Keratinocyte (primary cell): ENCODE results near the gene ADAMTS6. TPM values are rescaled to one million over a fixed set of nuclear protein-coding genes. Genes with fewer than 3 reads are reported as not detected.

Source experiments
- DNase-seq: peaks from one replicate; pipeline ENCODE4 v3.0.0-alpha.2; 2011; ENCODE audit warnings: low read depth, missing footprints, low spot score
- FAIRE-seq: peaks from 2 replicates; lab custom pipeline; 2011; peaks lifted over from hg19 to GRCh38; lab: Jason Lieb, UNC
- H2AFZ ChIP-seq: 2 replicates; pipeline ENCODE4 v1.6.0; 2012; ENCODE audit warnings: low read length, control low read depth, inconsistent platforms; ENCODE audit not compliant: control insufficient read depth
- H3K27ac ChIP-seq: 2 replicates; pipeline ENCODE4 v1.5.1; 2011; ENCODE audit warnings: low read length; ENCODE audit not compliant: control insufficient read depth, insufficient read depth
- H3K27me3 ChIP-seq: 3 replicates; pipeline ENCODE4 v1.6.0; 2011; ENCODE audit warnings: low read length; ENCODE audit not compliant: control insufficient read depth, insufficient read depth; ENCODE audit errors: extremely low read depth
- H3K36me3 ChIP-seq, 2 experiments: 2 replicates in 1 of 2; 3 replicates in 1 of 2; pipeline ENCODE4 v1.5.1; 2011; ENCODE audit warnings: low read length in 2 of 2, mild to moderate bottlenecking in 1 of 2; ENCODE audit not compliant: control insufficient read depth in 2 of 2, insufficient read depth in 2 of 2; ENCODE audit errors: extremely low read depth in 1 of 2
- H3K4me1 ChIP-seq: 3 replicates; pipeline ENCODE4 v1.5.1; 2011; ENCODE audit warnings: low read length; ENCODE audit not compliant: control insufficient read depth, insufficient read depth; ENCODE audit errors: extremely low read depth
- H3K4me2 ChIP-seq: 3 replicates; pipeline ENCODE4 v1.6.0; 2011; ENCODE audit warnings: low read depth, low read length; ENCODE audit not compliant: control insufficient read depth, insufficient read depth; ENCODE audit errors: extremely low read depth
- H3K4me3 ChIP-seq, 3 experiments: fragments of 200-600 bp in 1 of 3; sonication (generic) in 1 of 3; 2 replicates in 2 of 3; 3 replicates in 1 of 3; pipeline ENCODE4 v1.5.1; 2011 to 2016; ENCODE audit warnings: low read length in 3 of 3, mild to moderate bottlenecking in 3 of 3, control low read depth in 2 of 3, inconsistent platforms in 1 of 3, low read depth in 1 of 3, mixed read lengths in 1 of 3, mixed run types in 1 of 3, moderate library complexity in 1 of 3; ENCODE audit not compliant: control insufficient read depth in 2 of 3, insufficient read depth in 2 of 3; ENCODE audit errors: extremely low read depth in 1 of 3
- H3K79me2 ChIP-seq: 2 replicates; pipeline ENCODE4 v1.6.0; 2012; ENCODE audit warnings: low read length; ENCODE audit not compliant: control insufficient read depth, insufficient read depth
- H3K9ac ChIP-seq: 3 replicates; pipeline ENCODE4 v1.6.0; 2011; ENCODE audit warnings: low read length; ENCODE audit not compliant: control insufficient read depth, insufficient read depth; ENCODE audit errors: extremely low read depth
- H3K9me1 ChIP-seq: 3 replicates; pipeline ENCODE4 v1.6.0; 2011; ENCODE audit warnings: low read length; ENCODE audit not compliant: control insufficient read depth, insufficient read depth; ENCODE audit errors: extremely low read depth
- H3K9me3 ChIP-seq: 2 replicates; pipeline ENCODE4 v1.5.1; 2012; ENCODE audit warnings: low read depth, low read length; ENCODE audit not compliant: control insufficient read depth
- H4K20me1 ChIP-seq: 3 replicates; pipeline ENCODE4 v1.6.0; 2011; ENCODE audit warnings: low read length; ENCODE audit not compliant: control insufficient read depth, insufficient read depth; ENCODE audit errors: extremely low read depth
- EZH2 ChIP-seq: IDR thresholded peaks from one replicate; pipeline ENCODE4 v1.6.1; 2012; ENCODE audit warnings: inconsistent platforms, mild to moderate bottlenecking, low read length, moderate library complexity
- dilution Hi-C: fragments of 300-500 bp; cut with MboI; formaldehyde crosslinking; loops from one replicate; pipeline ENCODE4 v1.7.0; 2020; ENCODE audit warnings: low sequenced_read_pairs; ENCODE audit not compliant: extremely low pct_ligation_motif_present
- polyA plus RNA-seq, 5 experiments: library from polyadenylated mRNA; depleted of rRNA in 3 of 5; stranded (reverse) in 3 of 5; stranded (forward) in 1 of 5; unstranded in 1 of 5; fragments of >200 nt; gene quantifications; 1 replicate in 1 of 5; 2 replicates in 3 of 5; 3 replicates in 1 of 5; pipeline versions ENCODE4 v1.2.1 to v1.2.3, GENCODE V29; 2011 to 2012; ENCODE audit warnings: missing spikeins in 2 of 5, low read depth in 1 of 5, low replicate concordance in 1 of 5
- TF ChIP-seq, protein P1 (sequence below), 3 experiments: IDR thresholded peaks in 1 of 3; conservative IDR thresholded peaks in 1 of 3; optimal IDR thresholded peaks in 1 of 3; 2 replicates in 2 of 3; 3 replicates in 1 of 3; pipeline versions ENCODE3 to v1.5.1; 2011; ENCODE audit warnings: low read length in 3 of 3, mild to moderate bottlenecking in 3 of 3, moderate library complexity in 2 of 3, control low read depth in 1 of 3, inconsistent platforms in 1 of 3; ENCODE audit not compliant: insufficient read depth in 2 of 3; ENCODE audit errors: extremely low read depth in 1 of 3

The ADAMTS6 gene
- polyA plus RNA-seq, 1 donor (not counting 4 experiments of a cell fraction or from before 2014, with no cell fraction given) = 10.9 TPM

DNA sequence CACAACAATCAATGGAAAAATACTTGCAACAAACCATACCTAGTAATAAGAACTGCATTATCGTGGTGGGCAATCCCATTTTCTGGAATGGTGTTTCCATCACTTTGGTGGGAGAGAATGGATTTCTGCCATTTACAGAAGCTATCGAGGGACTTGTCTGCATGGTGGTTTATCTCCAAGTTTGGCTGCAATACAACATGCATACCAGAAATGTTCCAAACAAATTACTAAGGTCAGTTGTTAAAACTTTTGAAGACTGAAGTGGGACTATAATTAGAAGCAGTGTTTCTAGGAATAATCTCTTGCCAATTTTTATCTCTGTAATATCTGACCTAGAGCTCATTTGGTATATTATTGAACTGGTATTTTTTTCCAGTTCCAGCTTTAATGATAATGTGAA is 30.3 kb downstream of the ADAMTS6 start:
- H3K27ac ChIP-seq = no peak overlapping the region
- H3K27me3 ChIP-seq = no peaks in the 10 kb centered on the region
- H2AFZ ChIP-seq = no peak overlapping the region
- no peak overlapping the region for H3K4me2 ChIP-seq
- no peaks in the 10 kb centered on the region for H3K9me1 ChIP-seq
- H3K4me3 ChIP-seq = no peak overlapping the region
- DNase-seq (no peak), FAIRE-seq (no peak)
- dilution Hi-C loops = no loop called here
- H3K4me1 ChIP-seq = no peaks in the 10 kb centered on the region
- TF ChIP-seq, protein P1, sequence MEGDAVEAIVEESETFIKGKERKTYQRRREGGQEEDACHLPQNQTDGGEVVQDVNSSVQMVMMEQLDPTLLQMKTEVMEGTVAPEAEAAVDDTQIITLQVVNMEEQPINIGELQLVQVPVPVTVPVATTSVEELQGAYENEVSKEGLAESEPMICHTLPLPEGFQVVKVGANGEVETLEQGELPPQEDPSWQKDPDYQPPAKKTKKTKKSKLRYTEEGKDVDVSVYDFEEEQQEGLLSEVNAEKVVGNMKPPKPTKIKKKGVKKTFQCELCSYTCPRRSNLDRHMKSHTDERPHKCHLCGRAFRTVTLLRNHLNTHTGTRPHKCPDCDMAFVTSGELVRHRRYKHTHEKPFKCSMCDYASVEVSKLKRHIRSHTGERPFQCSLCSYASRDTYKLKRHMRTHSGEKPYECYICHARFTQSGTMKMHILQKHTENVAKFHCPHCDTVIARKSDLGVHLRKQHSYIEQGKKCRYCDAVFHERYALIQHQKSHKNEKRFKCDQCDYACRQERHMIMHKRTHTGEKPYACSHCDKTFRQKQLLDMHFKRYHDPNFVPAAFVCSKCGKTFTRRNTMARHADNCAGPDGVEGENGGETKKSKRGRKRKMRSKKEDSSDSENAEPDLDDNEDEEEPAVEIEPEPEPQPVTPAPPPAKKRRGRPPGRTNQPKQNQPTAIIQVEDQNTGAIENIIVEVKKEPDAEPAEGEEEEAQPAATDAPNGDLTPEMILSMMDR (optimal IDR thresholded peaks at IDR 0.05 in 1 of 3, IDR thresholded peaks at IDR 0.05 in 1 of 3, conservative IDR thresholded peaks at IDR 0.05 in 1 of 3; ENCODE audit: extremely low read depth in 1 of 3, insufficient read depth in 2 of 3, low read length in 3 of 3) = no peak
- no peak for TF ChIP-seq EZH2
- H3K9me3 ChIP-seq = no peaks in the 10 kb centered on the region
- no peaks in the 10 kb centered on the region for H3K79me2 ChIP-seq
- no peak overlapping the region for H3K9ac ChIP-seq
- peaks cover 5 to 8% of the 10 kb centered on the region in 2 experiments for H3K36me3 ChIP-seq
- no peaks in the 10 kb centered on the region for H4K20me1 ChIP-seq

DNA sequence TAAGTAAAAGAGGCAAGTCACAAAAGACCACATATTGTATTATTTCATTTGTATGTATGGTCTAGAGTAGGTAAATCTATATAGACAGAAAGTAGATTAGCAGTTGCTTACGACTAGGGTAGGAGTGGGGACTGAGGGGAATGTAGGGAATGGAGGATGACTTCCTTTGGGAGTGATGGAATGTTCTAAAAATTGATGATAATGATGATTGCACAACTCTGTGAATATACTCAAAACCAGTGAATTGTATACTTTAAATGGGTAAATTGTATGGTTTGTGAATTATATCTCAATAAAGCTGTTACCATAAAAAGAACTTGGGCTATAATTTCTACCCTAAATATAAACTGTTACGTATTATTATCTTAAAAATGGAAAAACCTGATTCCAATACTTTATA is 35.0 kb downstream of the ADAMTS6 start:
- H3K36me3 ChIP-seq = peaks cover 0 to 2% of the 10 kb centered on the region in 2 experiments
- FAIRE-seq = no peak

More for the DNA sequence above, 35.0 kb downstream of the ADAMTS6 start:
- H3K79me2 ChIP-seq = no peaks in the 10 kb centered on the region
- no peak for DNase-seq
- TF ChIP-seq EZH2 = no peak
- TF ChIP-seq, protein P1 (optimal IDR thresholded peaks at IDR 0.05 in 1 of 3, IDR thresholded peaks at IDR 0.05 in 1 of 3, conservative IDR thresholded peaks at IDR 0.05 in 1 of 3; ENCODE audit: extremely low read depth in 1 of 3, insufficient read depth in 2 of 3, low read length in 3 of 3) = no peak
- no peaks in the 10 kb centered on the region for H3K9me3 ChIP-seq
- dilution Hi-C loops = no loop called here
- H3K9me1 ChIP-seq = no peaks in the 10 kb centered on the region
- H3K4me3 ChIP-seq = no peak overlapping the region
- no peaks in the 10 kb centered on the region for H3K27me3 ChIP-seq
- no peak overlapping the region for H3K9ac ChIP-seq
- no peak overlapping the region for H3K27ac ChIP-seq
- no peak overlapping the region for H2AFZ ChIP-seq
- no peaks in the 10 kb centered on the region for H3K4me1 ChIP-seq
- H4K20me1 ChIP-seq = no peaks in the 10 kb centered on the region
- H3K4me2 ChIP-seq = no peak overlapping the region
